K562 (cell line): ENCODE results near the gene VWA8. TPM values are rescaled to one million over a fixed set of nuclear protein-coding genes. Genes with fewer than 3 reads are reported as not detected.

Source experiments
- ATAC-seq: fragments of 200-7000 bp; cut with Tn5 transposase; 3 replicates; pipeline ENCODE4 v1.9.1; 2020; ENCODE audit warnings: moderate library complexity
- BruUV-seq: library from RNA; stranded (reverse); fragments of 400-500 nt; replicated peaks from 2 replicates; lab custom pipeline; 2021; lab: Mats Ljungman, UMichigan
- CTCF ChIA-PET: fragments of 300-600 bp; formaldehyde crosslinking; extraction: SDS; loops from one replicate; lab custom pipeline; 2021; ENCODE audit warnings: low intra/inter-chr PET ratio; lab: Yijun Ruan, JAX
- POLR2A ChIA-PET: fragments of 300-600, 350-650 bp; sonication (Branson Sonifier 250); formaldehyde crosslinking; extraction: SDS; loops from one replicate; lab custom pipeline; 2021; ENCODE audit warnings: antibody characterized with exemption, inconsistent platforms; lab: Yijun Ruan, JAX
- DNase-seq, 4 experiments: peaks; one replicate each; pipeline versions ENCODE4 v3.0.0 to v3.0.0-alpha.2; 2011 to 2018; ENCODE audit warnings: low spot score in 3 of 4, mixed read lengths in 3 of 4; ENCODE audit errors: extremely low read depth in 1 of 4
- FAIRE-seq: peaks from 2 replicates; lab custom pipeline; 2011; peaks lifted over from hg19 to GRCh38; lab: Jason Lieb, UNC
- H2AFZ ChIP-seq: 2 replicates; pipeline ENCODE4 v1.6.0; 2011; ENCODE audit warnings: low read depth, low read length, control low read depth, inconsistent platforms
- H3K27ac ChIP-seq: fragments of 200-600 bp; 3 replicates; pipeline ENCODE4 v1.8.0; 2011; ENCODE audit warnings: low read depth, mild to moderate bottlenecking, control low read depth, inconsistent platforms, low read length, moderate library complexity, mixed read lengths; ENCODE audit errors: extremely low read depth
- H3K27me3 ChIP-seq, 2 experiments: fragments of 300-600 bp in 1 of 2; 2 replicates in 1 of 2; 3 replicates in 1 of 2; pipeline versions ENCODE4 v1.6.0 to v1.8.0; 2011; ENCODE audit warnings: inconsistent platforms in 2 of 2, low read length in 2 of 2, mild to moderate bottlenecking in 1 of 2, mixed read lengths in 1 of 2, moderate library complexity in 1 of 2; ENCODE audit not compliant: control insufficient read depth in 2 of 2, insufficient read depth in 2 of 2
- H3K36me3 ChIP-seq: fragments of 300-600 bp; 3 replicates; pipeline ENCODE4 v1.8.0; 2011; ENCODE audit warnings: mild to moderate bottlenecking, low read length, inconsistent platforms; ENCODE audit not compliant: control insufficient read depth, insufficient read depth
- H3K4me1 ChIP-seq, 2 experiments: fragments of 200-600 bp in 1 of 2; replicated peaks in 1 of 2; 2 replicates in 1 of 2; 3 replicates in 1 of 2; pipeline versions ENCODE4 v1.5.1 to v1.8.0; 2011; ENCODE audit warnings: inconsistent platforms in 2 of 2, low read length in 2 of 2, mild to moderate bottlenecking in 1 of 2, mixed read lengths in 1 of 2, moderate library complexity in 1 of 2; ENCODE audit not compliant: control insufficient read depth in 2 of 2, insufficient read depth in 2 of 2
- H3K4me2 ChIP-seq: 2 replicates; pipeline ENCODE4 v1.6.1; 2011; ENCODE audit warnings: low read length, control low read depth, inconsistent platforms, mixed read lengths; ENCODE audit not compliant: insufficient read depth
- H3K4me3 ChIP-seq: fragments of 200-600 bp; sonication (generic), shearing (Covaris generic); 2 replicates; pipeline ENCODE4 v1.5.1; 2016; ENCODE audit warnings: control low read depth, inconsistent platforms
- H3K79me2 ChIP-seq: fragments of 200-600 bp; 3 replicates; pipeline ENCODE4 v1.8.0; 2011; ENCODE audit warnings: low read length, inconsistent platforms; ENCODE audit not compliant: control insufficient read depth, insufficient read depth
- H3K9ac ChIP-seq, 2 experiments: 2 replicates each; pipeline versions ENCODE4 v1.6.0 to v1.6.1; 2011; ENCODE audit warnings: low read depth in 2 of 2, low read length in 2 of 2, control low read depth in 1 of 2, inconsistent platforms in 1 of 2, mild to moderate bottlenecking in 1 of 2, mixed read lengths in 1 of 2; ENCODE audit not compliant: insufficient read depth in 1 of 2
- H3K9me1 ChIP-seq: one replicate; pipeline ENCODE4 v1.6.0; 2011; ENCODE audit warnings: inconsistent platforms, mild to moderate bottlenecking, low read length, moderate library complexity; ENCODE audit not compliant: control insufficient read depth, insufficient read depth
- H3K9me3 ChIP-seq: replicated peaks from 2 replicates; pipeline ENCODE4 v1.5.1; 2011; ENCODE audit warnings: low read depth, low read length, inconsistent platforms; ENCODE audit not compliant: control insufficient read depth, insufficient read depth
- H4K20me1 ChIP-seq: replicated peaks from 2 replicates; pipeline ENCODE4 v1.6.1; 2011; ENCODE audit warnings: low read length, inconsistent platforms, mixed read lengths; ENCODE audit not compliant: control insufficient read depth, insufficient read depth
- NCOA2 ChIP-seq, 2 experiments: fragments of 450-650 bp; IDR thresholded peaks; 2 replicates each; pipeline ENCODE4 v1.6.1; 2018; ENCODE audit warnings: mild to moderate bottlenecking in 2 of 2, moderate library complexity in 1 of 2; ENCODE audit not compliant: partially characterized antibody in 2 of 2
- NFXL1 ChIP-seq: fragments of 450-650 bp; formaldehyde crosslinking; IDR thresholded peaks from 2 replicates; pipeline ENCODE4 v1.4.0; 2021; ENCODE audit warnings: mild to moderate bottlenecking
- NUFIP1 ChIP-seq: fragments of 450-650 bp; IDR thresholded peaks from 2 replicates; pipeline ENCODE4 v1.6.1; 2018; ENCODE audit not compliant: partially characterized antibody
- RB1 ChIP-seq: fragments of 450-650 bp; IDR thresholded peaks from 2 replicates; pipeline ENCODE4 v1.6.1; 2017; ENCODE audit warnings: low read depth, mild to moderate bottlenecking
- RBM34 ChIP-seq: fragments of 200-400 bp; formaldehyde crosslinking; IDR thresholded peaks from 2 replicates; pipeline ENCODE4 v1.6.1; 2018; ENCODE audit warnings: low read length, borderline replicate concordance; ENCODE audit not compliant: insufficient read depth
- SAFB ChIP-seq: fragments of 200-400 bp; formaldehyde crosslinking; IDR thresholded peaks from 2 replicates; pipeline ENCODE4 v1.6.1; 2017; ENCODE audit warnings: low read depth, low read length, borderline replicate concordance
- TCF7L2 ChIP-seq: fragments of 150-350 bp; IDR thresholded peaks from 2 replicates; pipeline ENCODE4 v1.6.1; 2016; ENCODE audit warnings: low read depth, mild to moderate bottlenecking, low read length, moderate library complexity
- U2AF1 ChIP-seq: fragments of 200-400 bp; formaldehyde crosslinking; optimal IDR thresholded peaks from 2 replicates; pipeline ENCODE3; 2017; ENCODE audit warnings: mild to moderate bottlenecking, low read depth, low read length, moderate library complexity
- USF1 ChIP-seq: sonication (generic); formaldehyde crosslinking; IDR thresholded peaks from 2 replicates; pipeline ENCODE4 v1.9.0; 2022; ENCODE audit warnings: mild to moderate bottlenecking, missing genetic modification reagents
- ZNF133 ChIP-seq: fragments of 250-450 bp; sonication (Bioruptor Pico); IDR thresholded peaks from 2 replicates; pipeline ENCODE4 v1.4.0; 2020; ENCODE audit warnings: mild to moderate bottlenecking
- ZNF212 ChIP-seq: fragments of 450-650 bp; formaldehyde crosslinking; IDR thresholded peaks from 2 replicates; pipeline ENCODE4 v1.4.0; 2020; ENCODE audit warnings: mild to moderate bottlenecking
- WGBS: fragments of 100-300 bp; shearing (Covaris generic); methylation state at CpG from one replicate; pipeline ENCODE4 v1.1.6; 2016; ENCODE audit warnings: low coverage, mixed read lengths; ENCODE audit not compliant: insufficient coverage; ENCODE audit errors: missing lambda C conversion rate; 5-methylcytosine and 5-hydroxymethylcytosine counted together
- in situ Hi-C: fragments of 300-500 bp; cut with MboI; formaldehyde crosslinking; loops from 4 replicates; pipeline ENCODE4 v1.15.0; 2018; ENCODE audit warnings: inconsistent platforms, mixed read lengths
- intact Hi-C: fragments of 100-400 bp; cut with micrococcal nuclease; formaldehyde crosslinking; loops from 2 replicates; pipeline ENCODE4 v1.14.2; 2022
- polyA plus RNA-seq, 8 experiments: library from polyadenylated mRNA; depleted of rRNA in 4 of 8; stranded (reverse) in 5 of 8; unstranded in 3 of 8; fragments of >200 nt; fragmentation: Nextera tagmentation in 2 of 8; fragmentation: Illumina TruSeq in 1 of 8; extraction: Ambion mirVana in 2 of 8; extraction: Trizol in 1 of 8; gene quantifications; 2 replicates each; pipeline versions ENCODE4 v1.2.1 to v1.2.3, GENCODE V29; 2011 to 2014; ENCODE audit warnings: inconsistent platforms in 1 of 8, missing spikeins in 1 of 8
- total RNA-seq, 7 experiments: library from RNA; depleted of rRNA in 6 of 7; stranded (reverse); fragments of >200 nt in 6 of 7; fragmentation: Illumina TruSeq in 2 of 7; extraction: Trizol in 2 of 7; gene quantifications; 2 replicates each; pipeline versions ENCODE4 v1.2.1 to v1.2.3, GENCODE V29; 2011 to 2021; ENCODE audit warnings: low replicate concordance in 1 of 7

VWA8 gene
- total and polyA plus RNA-seq, 9 of the 15 experiments (the other 6 are each of a cell fraction or from before 2014, with no cell fraction given): 2.1 to 18.5 (median 13.3) TPM

GRCh38 chr13:42000846-42001245, 39.9 kb upstream of the VWA8 start:
- 0% methylated on average over 2 of the region's 2 CpGs for WGBS
- POLR2A ChIA-PET: interaction anchor here (0.7 kb wide), 1 partner anchor 24 kb away, joined by 3 read pairs; no protein-coding TSS in a partner anchor

GRCh38 chr13:41997396-41997795, 36.5 kb upstream of the VWA8 start:
- no peak overlapping the region for H2AFZ ChIP-seq
- H3K9me3 ChIP-seq: no peaks in the 10 kb centered on the region
- no peak overlapping the region for H3K4me3 ChIP-seq
- H3K36me3 ChIP-seq: no peaks in the 10 kb centered on the region
- no peaks in the 10 kb centered on the region for H3K79me2 ChIP-seq
- FAIRE-seq: no peak
- no peaks in the 10 kb centered on the region for H4K20me1 ChIP-seq
- in situ Hi-C loops: no loop called here
- intact Hi-C loops: loop anchor here (5.0 kb wide), 1 partner anchor 45 kb away; no protein-coding TSS in a partner anchor
- H3K27ac ChIP-seq: no peak overlapping the region
- ChIA-PET CTCF (no interaction called here), POLR2A (no interaction called here)
- no peak overlapping the region for H3K9ac ChIP-seq
- peaks cover 0 to 4% of the 10 kb centered on the region in 2 experiments; a peak in 2 of 5 replicates for H3K27me3 ChIP-seq
- no peak overlapping the region for H3K4me2 ChIP-seq
- BruUV-seq: no TSS peak
- WGBS: 0% methylated on average over 1 of the region's 1 CpG
- H3K4me1 ChIP-seq: peaks cover 3 to 9% of the 10 kb centered on the region in 2 experiments; a peak in 3 of 5 replicates
- TF ChIP-seq RBM34: no peak
- no peak for TF ChIP-seq TCF7L2
- TF ChIP-seq U2AF1: no peak
- TF ChIP-seq ZNF133 (CRISPR knock-in tag): no peak
- TF ChIP-seq NFXL1: no peak
- no peak for ATAC-seq
- H3K9me1 ChIP-seq: no peaks in the 10 kb centered on the region
- DNase-seq: no peak

More at GRCh38 chr13:42000846-42001245, 39.9 kb upstream of the VWA8 start:
- no peak for ATAC-seq
- no peak for DNase-seq
- Histone ChIP-seq H3K27ac (no peak overlapping the region), H3K9ac (no peak overlapping the region), H3K27me3 (peaks cover 0 to 4% of the 10 kb centered on the region in 2 experiments; a peak in 2 of 5 replicates), H3K79me2 (no peaks in the 10 kb centered on the region), H3K9me3 (no peaks in the 10 kb centered on the region), H3K9me1 (no peaks in the 10 kb centered on the region), H4K20me1 (no peaks in the 10 kb centered on the region), H3K4me2 (no peak overlapping the region), H2AFZ (no peak overlapping the region), H3K4me1 (peaks cover 3 to 10% of the 10 kb centered on the region in 2 experiments; a peak in 3 of 5 replicates), H3K4me3 (no peak overlapping the region), H3K36me3 (no peaks in the 10 kb centered on the region)
- intact Hi-C loops (no loop called here), in situ Hi-C loops (no loop called here)
- no peak for FAIRE-seq
- BruUV-seq: no TSS peak
- TF ChIP-seq SAFB (no peak), NUFIP1 (no peak), ZNF212 (CRISPR knock-in tag) (no peak), RB1 (no peak), NCOA2 (IDR thresholded peaks at IDR 0.05; ENCODE audit: partially characterized antibody in 2 of 2) (no peak), USF1 (CRISPR knock-in tag) (no peak)
- CTCF ChIA-PET: no interaction called here
